Pulmonary artery endothelial cell (primary cell): ENCODE data around the gene SLU7. TPM values are rescaled to one million over a fixed set of nuclear protein-coding genes. Genes with fewer than 3 reads are reported as not detected.
A peak's percentile ranks its signal among the peaks of the same experiment; 100 is the strongest.

Experiments used
- DNase-seq: peaks from one replicate; pipeline ENCODE4 v3.0.0-alpha.2; 2011; ENCODE audit warnings: low read depth, low spot score
- total RNA-seq: library from RNA; depleted of rRNA; stranded (reverse); fragments of >200 nt; gene quantifications from 2 replicates; pipeline ENCODE4 v1.2.3, GENCODE V29; 2014

The SLU7 gene
- total RNA-seq, 1 donor from 2014 or later = 46.8 TPM

DNA sequence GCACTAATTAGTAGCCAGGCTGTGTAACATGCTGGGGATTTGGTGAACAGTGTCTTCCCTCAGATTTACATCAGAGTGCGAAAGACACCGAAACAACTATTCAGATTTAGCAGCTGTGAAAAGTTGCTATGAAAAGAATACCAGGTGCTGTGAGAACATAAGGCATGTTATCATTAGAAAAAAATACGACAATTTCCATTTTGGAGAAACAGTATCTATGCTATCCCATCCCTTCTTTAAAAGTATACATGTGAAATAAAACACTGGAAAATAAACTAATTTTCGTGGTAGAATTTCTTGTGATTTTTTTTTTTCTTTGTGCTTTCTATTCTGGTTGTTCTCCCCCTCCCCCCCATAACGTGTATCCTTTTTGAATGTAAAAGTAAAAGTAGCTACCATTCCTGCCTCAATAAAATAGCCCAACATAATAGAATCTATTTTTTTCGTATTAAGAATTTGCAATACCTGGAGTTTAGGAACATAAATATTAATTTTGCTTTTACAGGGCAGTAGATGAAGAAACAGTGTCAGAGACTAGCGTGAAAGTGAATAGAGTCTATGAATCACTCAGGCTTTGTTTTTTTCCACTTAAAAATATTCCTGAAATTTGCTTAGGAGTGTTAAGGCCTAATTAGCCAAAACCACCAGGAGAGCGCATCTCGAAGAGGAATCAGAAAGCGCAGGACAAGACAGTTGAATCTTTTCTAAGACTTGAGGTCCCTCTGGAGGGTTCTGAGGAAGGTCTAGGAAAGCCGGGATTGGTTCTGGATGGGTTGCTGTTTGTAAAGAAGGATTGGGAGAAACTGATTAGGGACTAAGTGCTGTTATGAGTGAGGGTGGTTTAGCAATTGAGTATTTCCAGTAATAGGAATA is 813 bp upstream of the SLU7 start:
- DNase-seq = no peak

GRCh38 chr5:160399402-160400353 is 19.2 kb downstream of the SLU7 start, which contains the start of gene FAM200C:
Gene FAM200C (minus strand): TSS chr5:160400054. CDS start chr5:160395490, 4,564 bp downstream.
- DNase-seq = peak; percentile 75

DNA sequence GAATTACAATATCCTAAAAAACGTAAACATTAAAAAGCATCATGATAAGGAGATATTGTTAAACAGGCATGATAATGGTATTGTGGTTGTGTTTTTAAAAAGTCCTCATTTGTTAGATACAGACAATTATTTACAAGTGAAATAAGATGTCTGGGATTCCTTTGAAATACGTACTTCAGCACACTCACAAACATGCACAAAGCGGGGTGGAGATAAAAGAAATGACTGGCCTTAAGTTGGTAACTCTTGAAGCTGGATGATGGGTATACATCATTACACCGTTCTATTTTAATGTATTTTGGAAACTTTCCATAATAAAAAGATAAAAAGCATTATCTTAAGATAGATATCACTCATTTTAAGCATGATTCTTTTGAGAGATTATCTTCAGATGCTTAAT is 20.1 kb downstream of the SLU7 start:
- DNase-seq = no peak

GRCh38 chr5:160397492-160397891 is 21.4 kb downstream of the SLU7 start:
- DNase-seq = no peak

- DNase-seq = no peak
These were observed 23.8 kb downstream of the SLU7 start for GRCh38 chr5:160395111-160395510.

- DNase-seq = no peak
These were observed 27.8 kb downstream of the SLU7 start for GRCh38 chr5:160390787-160391696.

GRCh38 chr5:160387445-160387844 is 31.4 kb downstream of the SLU7 start:
- no peak for DNase-seq

DNA sequence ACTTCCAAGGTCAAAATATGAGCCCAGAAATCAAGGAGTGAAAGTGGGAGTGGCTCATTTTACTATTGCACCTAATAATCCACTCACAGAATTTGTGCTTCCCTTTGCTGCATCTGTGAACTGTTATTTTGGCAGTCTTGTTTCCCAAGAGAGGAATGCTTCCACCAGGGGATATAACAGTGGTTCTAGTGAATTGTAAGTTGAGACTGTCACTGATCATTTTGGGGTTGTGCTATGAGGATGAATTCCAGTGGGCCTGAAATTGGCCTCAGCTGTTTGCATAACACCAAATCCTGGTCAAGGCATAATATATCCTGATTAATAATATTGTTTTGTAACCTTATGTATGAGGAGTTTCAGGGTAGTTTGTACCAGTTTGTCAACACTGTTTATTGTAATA is 33.4 kb downstream of the SLU7 start:
- DNase-seq = no peak

DNA sequence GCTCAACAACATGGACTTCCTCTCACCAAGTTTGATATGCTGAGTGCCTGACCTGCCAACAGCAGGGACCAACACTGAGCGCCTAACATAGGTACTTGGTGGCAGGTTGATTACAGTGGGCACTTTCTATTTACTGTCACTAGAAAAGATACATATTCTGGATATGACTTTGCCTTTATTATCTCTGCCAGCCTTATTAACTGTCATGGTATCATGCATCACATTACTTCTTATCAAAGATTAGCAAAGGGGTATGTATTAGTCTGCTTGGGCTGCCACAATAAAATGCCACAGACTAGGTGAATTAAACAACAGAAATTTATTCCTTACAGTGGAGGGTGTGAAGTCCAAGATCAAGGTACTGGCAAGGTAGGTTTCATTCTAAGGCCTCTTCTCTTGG is 34.2 kb downstream of the SLU7 start:
- no peak for DNase-seq

- no peak for DNase-seq
These were observed 36.5 kb downstream of the SLU7 start for GRCh38 chr5:160382346-160382745.

DNA sequence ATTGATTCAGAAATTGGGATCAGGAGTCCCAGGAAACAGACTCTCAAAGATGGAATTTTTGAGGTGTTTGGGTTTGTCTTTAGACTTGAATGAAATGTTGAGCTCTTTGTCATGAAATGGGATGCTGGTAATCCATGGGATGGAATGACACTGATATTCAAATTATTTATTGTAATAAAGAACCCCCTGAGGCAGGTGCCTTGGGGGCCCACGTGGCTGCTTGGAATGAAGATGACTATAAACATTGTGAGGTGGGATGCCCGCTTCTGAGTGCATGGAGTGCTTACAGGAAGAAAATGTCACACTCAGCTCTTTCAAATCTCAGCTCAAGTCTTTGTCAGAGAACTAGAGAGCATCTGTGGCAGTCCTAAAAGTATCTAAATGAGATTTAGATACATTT is 38.8 kb downstream of the SLU7 start:
- no peak for DNase-seq

GRCh38 chr5:160379511-160379910 is 39.4 kb downstream of the SLU7 start:
- DNase-seq = no peak

- no peak for DNase-seq
These were observed 40.6 kb downstream of the SLU7 start for GRCh38 chr5:160378330-160378729.

DNA sequence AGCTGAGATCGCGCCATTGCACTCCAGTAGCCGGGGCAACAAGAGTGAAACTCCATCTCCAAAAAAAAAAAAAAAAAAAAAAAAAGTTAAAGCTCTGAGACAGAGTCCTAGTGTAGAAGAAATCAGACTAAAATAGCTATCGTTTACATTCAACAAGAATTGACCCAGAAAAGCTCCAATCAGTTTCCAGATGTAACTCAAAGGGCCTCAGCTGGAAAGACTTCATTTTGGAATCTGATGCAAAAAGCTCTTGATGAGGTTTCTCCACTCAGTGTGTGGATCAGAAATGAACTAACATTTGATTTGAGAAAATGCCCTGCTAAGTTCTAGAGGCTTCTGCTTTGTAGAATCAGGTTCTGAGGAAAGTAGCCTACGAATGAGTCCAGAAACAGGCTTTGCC is 41.2 kb downstream of the SLU7 start:
- DNase-seq = no peak

DNA sequence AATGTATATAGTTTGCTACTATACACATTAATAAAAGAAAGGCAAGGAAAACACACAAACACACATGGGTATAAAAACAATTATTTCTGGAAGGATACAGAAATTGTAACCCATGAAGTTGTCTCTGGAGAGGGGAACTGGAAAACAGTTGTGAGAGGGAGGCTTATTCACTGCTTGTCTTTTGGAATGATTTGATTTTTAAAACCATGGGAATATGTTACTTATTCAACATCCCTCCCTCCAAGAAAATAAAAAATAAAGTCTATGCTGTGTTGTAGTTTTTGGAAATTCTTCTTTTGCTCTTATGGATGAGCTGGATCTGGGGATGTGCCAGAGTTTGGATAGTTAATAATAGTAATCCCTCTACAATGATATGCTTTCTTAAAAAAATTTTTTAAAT is 42.5 kb downstream of the SLU7 start:
- no peak for DNase-seq

DNA sequence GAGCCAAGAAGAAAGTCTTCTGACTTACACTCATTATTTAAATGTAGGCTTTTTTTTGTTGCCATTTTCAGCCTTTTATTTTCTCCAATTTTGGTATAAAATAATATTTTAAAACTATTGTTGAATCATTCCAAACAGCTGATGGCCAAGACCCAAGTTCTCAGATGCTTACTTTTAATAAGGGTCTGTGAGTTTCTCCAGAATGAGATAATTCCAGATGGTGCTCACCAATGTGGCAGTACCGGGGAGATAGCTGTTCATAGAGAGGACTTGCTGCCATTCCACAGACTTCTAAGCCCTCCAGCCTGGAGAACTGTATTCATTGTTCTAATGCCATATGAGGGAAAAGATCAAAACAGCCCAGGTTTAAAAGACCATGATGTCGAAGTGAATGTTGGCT is 43.2 kb downstream of the SLU7 start:
- DNase-seq = no peak

DNA sequence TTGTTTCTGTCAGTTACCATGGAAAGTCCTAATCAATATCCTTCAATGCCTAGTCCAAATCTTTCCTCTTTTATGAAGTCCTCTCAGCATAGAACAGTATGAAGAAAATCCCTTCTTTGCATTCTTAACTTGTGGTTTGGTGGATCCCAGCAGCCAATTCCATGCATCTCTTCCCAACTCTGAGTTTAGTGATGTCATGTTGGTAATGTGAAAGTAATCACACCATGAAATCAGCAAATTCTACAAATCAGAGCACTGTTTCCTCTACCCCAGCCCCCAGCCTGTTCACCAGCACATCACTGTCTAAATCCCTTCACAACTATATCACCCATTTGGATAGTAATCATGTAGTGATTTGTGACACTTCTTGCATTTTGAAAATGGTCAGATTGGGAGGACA is 43.7 kb downstream of the SLU7 start:
- no peak for DNase-seq

DNA sequence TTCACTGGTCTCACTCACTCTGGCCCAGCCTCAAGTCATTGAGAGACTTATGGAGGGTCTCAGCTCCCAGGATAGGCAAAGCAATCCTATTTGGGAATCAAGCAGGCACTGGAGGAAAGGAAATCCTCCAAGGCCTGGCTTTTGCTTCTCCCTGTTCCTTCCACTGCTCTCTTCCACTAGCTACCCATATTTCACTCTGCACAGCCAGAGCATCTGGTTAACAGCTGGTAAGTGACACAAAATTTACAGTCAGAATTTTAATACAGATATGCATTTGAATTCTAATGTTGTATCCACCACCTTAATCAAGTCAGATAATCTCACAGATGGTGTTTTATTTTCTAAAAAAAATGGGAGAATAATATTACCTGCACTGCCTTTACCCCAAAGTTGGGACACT is 47.6 kb downstream of the SLU7 start:
- DNase-seq = no peak

- no peak for DNase-seq
These were observed 48.2 kb downstream of the SLU7 start for GRCh38 chr5:160370713-160371034.

DNA sequence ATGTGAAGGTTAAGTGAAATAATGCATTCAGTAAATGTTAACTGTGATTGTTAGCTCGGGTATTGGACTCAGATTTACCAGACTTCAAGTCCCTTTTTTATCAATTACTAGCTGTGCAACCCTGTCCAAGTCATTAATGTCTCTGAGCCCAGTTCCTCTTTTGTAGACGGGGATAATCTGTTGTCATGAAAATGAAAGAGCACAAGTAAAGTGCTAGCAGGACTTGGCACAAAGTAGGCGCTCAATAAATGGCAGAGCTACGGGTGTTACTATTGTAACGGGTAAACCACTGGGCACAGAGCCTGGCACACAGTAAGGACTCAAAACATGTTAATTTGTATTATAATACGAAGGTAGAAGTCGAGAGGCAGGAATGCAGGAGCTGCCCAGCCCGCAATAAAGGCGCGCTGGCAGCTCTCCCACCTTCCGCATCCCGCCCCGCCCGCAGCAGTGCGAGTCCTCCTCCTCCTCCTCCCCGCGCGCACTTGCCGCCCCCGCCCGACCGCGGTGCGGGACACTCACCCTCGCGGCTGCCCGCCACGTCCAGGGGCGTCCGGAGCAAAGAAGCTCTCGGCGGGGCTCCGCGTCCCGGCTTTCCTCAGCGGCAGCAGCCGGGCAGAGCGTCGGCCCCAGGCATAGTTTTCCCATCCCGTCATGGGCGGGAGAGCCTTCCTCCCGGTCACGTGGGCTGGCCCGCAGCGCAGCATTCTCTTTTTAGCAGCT is 48.7 kb downstream of the SLU7 start, which contains the start of gene C1QTNF2:
Gene C1QTNF2 (minus strand): TSS at position 637 of the 723 bp plus-strand sequence. CDS start 15,615 bp downstream, outside the sequence.
- no peak for DNase-seq

- DNase-seq = no peak
These were observed 51.0 kb downstream of the SLU7 start for GRCh38 chr5:160367885-160368284.
